WTC11 (cell line): ENCODE results near the gene SAAL1. TPM values are rescaled to one million over a fixed set of nuclear protein-coding genes. Genes with fewer than 3 reads are reported as not detected.
A peak's percentile ranks its signal among the peaks of the same experiment; 100 is the strongest.

Experiments used
- ATAC-seq: fragments of 200-7000 bp; cut with Tn5 transposase; 2 replicates; pipeline ENCODE4 v1.10.0; 2021; ENCODE audit warnings: mild to moderate bottlenecking, moderate library complexity
- CTCF ChIA-PET: fragments of 300-600 bp; sonication (Branson Sonifier 250); formaldehyde crosslinking; loops from one replicate; lab custom pipeline; 2021; ENCODE audit warnings: antibody characterized with exemption; lab: Charles Lee
- POLR2A ChIA-PET: fragments of 350-600 bp; sonication (Branson Sonifier 250); formaldehyde crosslinking; loops from one replicate; lab custom pipeline; 2021; ENCODE audit warnings: antibody characterized with exemption; lab: Charles Lee
- DNase-seq: peaks from one replicate; pipeline ENCODE4 v3.0.0; 2021; ENCODE audit warnings: low spot score
- H3K27ac Mint-ChIP-seq: 2 replicates; pipeline ENCODE4 v1.8.0; 2021; ENCODE audit warnings: mixed read lengths
- H3K27me3 Mint-ChIP-seq: 2 replicates; pipeline ENCODE4 v1.8.0; 2021; ENCODE audit warnings: low read depth, mild to moderate bottlenecking, moderate library complexity, mixed read lengths
- H3K36me3 Mint-ChIP-seq: 2 replicates; pipeline ENCODE4 v1.8.0; 2021; ENCODE audit warnings: mixed read lengths
- H3K4me1 Mint-ChIP-seq: 2 replicates; pipeline ENCODE4 v1.8.0; 2022; ENCODE audit warnings: mixed read lengths
- H3K4me3 Mint-ChIP-seq: 2 replicates; pipeline ENCODE4 v1.8.0; 2021; ENCODE audit warnings: mild to moderate bottlenecking, moderate library complexity, mixed read lengths
- H3K9me3 Mint-ChIP-seq: 2 replicates; pipeline ENCODE4 v1.8.0; 2021; ENCODE audit warnings: mixed read lengths
- CREM ChIP-seq: sonication (generic); formaldehyde crosslinking; IDR thresholded peaks from 2 replicates; pipeline ENCODE4 v1.8.1; 2022; ENCODE audit warnings: mild to moderate bottlenecking, missing genetic modification reagents, moderate library complexity
- EMX1 ChIP-seq: fragments of 250-450 bp; sonication (Bioruptor Pico); IDR thresholded peaks from 2 replicates; pipeline ENCODE4 v1.8.0; 2021; ENCODE audit warnings: mild to moderate bottlenecking
- ESRRA ChIP-seq: sonication (generic); formaldehyde crosslinking; IDR thresholded peaks from 2 replicates; pipeline ENCODE4 v1.8.1; 2022; ENCODE audit warnings: mild to moderate bottlenecking, missing genetic modification reagents, borderline replicate concordance
- MLX ChIP-seq: sonication (generic); formaldehyde crosslinking; IDR thresholded peaks from 2 replicates; pipeline ENCODE4 v1.8.1; 2023; ENCODE audit warnings: mild to moderate bottlenecking, missing genetic modification reagents, moderate library complexity
- MXD4 ChIP-seq: fragments of 250-450 bp; sonication (Bioruptor Pico); IDR thresholded peaks from 2 replicates; pipeline ENCODE4 v1.8.0; 2021; ENCODE audit warnings: mild to moderate bottlenecking, moderate library complexity, borderline replicate concordance
- NR1H2 ChIP-seq: sonication (generic); formaldehyde crosslinking; IDR thresholded peaks from 2 replicates; pipeline ENCODE4 v1.9.0; 2021; ENCODE audit warnings: mild to moderate bottlenecking, moderate library complexity, missing genetic modification reagents
- NR2C2 ChIP-seq: sonication (generic); formaldehyde crosslinking; IDR thresholded peaks from 2 replicates; pipeline ENCODE4 v1.8.0; 2022; ENCODE audit warnings: mild to moderate bottlenecking, missing genetic modification reagents
- RELA ChIP-seq: sonication (generic); formaldehyde crosslinking; IDR thresholded peaks from 2 replicates; pipeline ENCODE4 v1.8.1; 2022; ENCODE audit warnings: missing genetic modification reagents, mild to moderate bottlenecking, borderline replicate concordance
- RORB ChIP-seq: fragments of 250-450 bp; sonication (Bioruptor Pico); IDR thresholded peaks from 2 replicates; pipeline ENCODE4 v1.9.0; 2021; ENCODE audit warnings: mild to moderate bottlenecking
- TCF7 ChIP-seq: sonication (generic); formaldehyde crosslinking; IDR thresholded peaks from 2 replicates; pipeline ENCODE4 v1.8.0; 2022; ENCODE audit warnings: mild to moderate bottlenecking, low read depth, missing genetic modification reagents, moderate library complexity
- TP53 ChIP-seq: sonication (generic); formaldehyde crosslinking; IDR thresholded peaks from 2 replicates; pipeline ENCODE4 v1.8.1; 2023; ENCODE audit warnings: mild to moderate bottlenecking, missing genetic modification reagents
- ZNF532 ChIP-seq: fragments of 250-450 bp; sonication (Bioruptor Pico); IDR thresholded peaks from 2 replicates; pipeline ENCODE4 v1.9.0; 2021; ENCODE audit warnings: mild to moderate bottlenecking, borderline replicate concordance
- total RNA-seq: library from RNA; stranded (reverse); gene quantifications from 3 replicates; pipeline ENCODE4 v1.2.3, GENCODE V29; 2021
- TF ChIP-seq, protein P1 (sequence below): sonication (generic); formaldehyde crosslinking; conservative IDR thresholded peaks from 2 replicates; pipeline ENCODE4 v1.8.1; 2022; ENCODE audit warnings: mild to moderate bottlenecking, missing genetic modification reagents
- TF ChIP-seq, protein P2 (sequence below): sonication (generic); formaldehyde crosslinking; IDR thresholded peaks from 2 replicates; pipeline ENCODE4 v1.8.1; 2022; ENCODE audit warnings: low read depth, missing genetic modification reagents, borderline replicate concordance
- TF ChIP-seq, protein P3 (sequence below): sonication (generic); formaldehyde crosslinking; IDR thresholded peaks from 2 replicates; pipeline ENCODE4 v1.8.1; 2023; ENCODE audit warnings: mild to moderate bottlenecking, missing genetic modification reagents
- TF ChIP-seq, protein P4 (sequence below): fragments of 250-450 bp; sonication (Bioruptor Pico); IDR thresholded peaks from 2 replicates; pipeline ENCODE4 v1.8.0; 2021; ENCODE audit warnings: mild to moderate bottlenecking

The SAAL1 gene
- total RNA-seq, 1 experiment from 2014 or later: 40.9 TPM

GRCh38 chr11:18151581-18151980 is 45.7 kb upstream of the SAAL1 start:
- Mint-ChIP-seq H3K9me3 (peaks cover 16% of the 10 kb centered on the region), H3K36me3 (peaks cover 4% of the 10 kb centered on the region)
- TF ChIP-seq CREM (CRISPR knock-in tag): no peak
- TF ChIP-seq, protein P1, sequence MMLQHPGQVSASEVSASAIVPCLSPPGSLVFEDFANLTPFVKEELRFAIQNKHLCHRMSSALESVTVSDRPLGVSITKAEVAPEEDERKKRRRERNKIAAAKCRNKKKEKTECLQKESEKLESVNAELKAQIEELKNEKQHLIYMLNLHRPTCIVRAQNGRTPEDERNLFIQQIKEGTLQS (CRISPR knock-in tag): no peak
- no peak for TF ChIP-seq ZNF532 (CRISPR knock-in tag)
- TF ChIP-seq, protein P2, sequence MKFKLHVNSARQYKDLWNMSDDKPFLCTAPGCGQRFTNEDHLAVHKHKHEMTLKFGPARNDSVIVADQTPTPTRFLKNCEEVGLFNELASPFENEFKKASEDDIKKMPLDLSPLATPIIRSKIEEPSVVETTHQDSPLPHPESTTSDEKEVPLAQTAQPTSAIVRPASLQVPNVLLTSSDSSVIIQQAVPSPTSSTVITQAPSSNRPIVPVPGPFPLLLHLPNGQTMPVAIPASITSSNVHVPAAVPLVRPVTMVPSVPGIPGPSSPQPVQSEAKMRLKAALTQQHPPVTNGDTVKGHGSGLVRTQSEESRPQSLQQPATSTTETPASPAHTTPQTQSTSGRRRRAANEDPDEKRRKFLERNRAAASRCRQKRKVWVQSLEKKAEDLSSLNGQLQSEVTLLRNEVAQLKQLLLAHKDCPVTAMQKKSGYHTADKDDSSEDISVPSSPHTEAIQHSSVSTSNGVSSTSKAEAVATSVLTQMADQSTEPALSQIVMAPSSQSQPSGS (CRISPR knock-in tag): no peak
- no peak for TF ChIP-seq TP53 (CRISPR knock-in tag)
- no peak for TF ChIP-seq RELA (CRISPR knock-in tag)
- TF ChIP-seq, protein P3, sequence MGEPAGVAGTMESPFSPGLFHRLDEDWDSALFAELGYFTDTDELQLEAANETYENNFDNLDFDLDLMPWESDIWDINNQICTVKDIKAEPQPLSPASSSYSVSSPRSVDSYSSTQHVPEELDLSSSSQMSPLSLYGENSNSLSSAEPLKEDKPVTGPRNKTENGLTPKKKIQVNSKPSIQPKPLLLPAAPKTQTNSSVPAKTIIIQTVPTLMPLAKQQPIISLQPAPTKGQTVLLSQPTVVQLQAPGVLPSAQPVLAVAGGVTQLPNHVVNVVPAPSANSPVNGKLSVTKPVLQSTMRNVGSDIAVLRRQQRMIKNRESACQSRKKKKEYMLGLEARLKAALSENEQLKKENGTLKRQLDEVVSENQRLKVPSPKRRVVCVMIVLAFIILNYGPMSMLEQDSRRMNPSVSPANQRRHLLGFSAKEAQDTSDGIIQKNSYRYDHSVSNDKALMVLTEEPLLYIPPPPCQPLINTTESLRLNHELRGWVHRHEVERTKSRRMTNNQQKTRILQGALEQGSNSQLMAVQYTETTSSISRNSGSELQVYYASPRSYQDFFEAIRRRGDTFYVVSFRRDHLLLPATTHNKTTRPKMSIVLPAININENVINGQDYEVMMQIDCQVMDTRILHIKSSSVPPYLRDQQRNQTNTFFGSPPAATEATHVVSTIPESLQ (CRISPR knock-in tag): no peak
- no peak for TF ChIP-seq MXD4
- no peak for TF ChIP-seq NR1H2 (CRISPR knock-in tag)
- no peak for TF ChIP-seq ESRRA (CRISPR knock-in tag)
- no peak for TF ChIP-seq MLX (CRISPR knock-in tag)
- TF ChIP-seq NR2C2 (CRISPR knock-in tag): no peak
- TF ChIP-seq RORB (CRISPR knock-in tag): no peak
- TF ChIP-seq, protein P4, sequence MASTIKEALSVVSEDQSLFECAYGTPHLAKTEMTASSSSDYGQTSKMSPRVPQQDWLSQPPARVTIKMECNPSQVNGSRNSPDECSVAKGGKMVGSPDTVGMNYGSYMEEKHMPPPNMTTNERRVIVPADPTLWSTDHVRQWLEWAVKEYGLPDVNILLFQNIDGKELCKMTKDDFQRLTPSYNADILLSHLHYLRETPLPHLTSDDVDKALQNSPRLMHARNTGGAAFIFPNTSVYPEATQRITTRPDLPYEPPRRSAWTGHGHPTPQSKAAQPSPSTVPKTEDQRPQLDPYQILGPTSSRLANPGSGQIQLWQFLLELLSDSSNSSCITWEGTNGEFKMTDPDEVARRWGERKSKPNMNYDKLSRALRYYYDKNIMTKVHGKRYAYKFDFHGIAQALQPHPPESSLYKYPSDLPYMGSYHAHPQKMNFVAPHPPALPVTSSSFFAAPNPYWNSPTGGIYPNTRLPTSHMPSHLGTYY (CRISPR knock-in tag): no peak
- no peak for TF ChIP-seq TCF7 (CRISPR knock-in tag)
- no peak for TF ChIP-seq EMX1 (CRISPR knock-in tag)
- TF ChIP-seq, all 79 proteins: peak for 0
- no peak overlapping the region for H3K4me3 Mint-ChIP-seq
- ChIA-PET POLR2A (no interaction called here), CTCF (interaction anchor here (0.6 to 1.3 kb wide), 2 partner anchors 53 to 195 kb away, joined by 3 to 6 read pairs; no protein-coding TSS in a partner anchor)
- ATAC-seq (peak; percentile 46), DNase-seq (no peak)
- no peaks in the 10 kb centered on the region for H3K27me3 Mint-ChIP-seq
- H3K27ac Mint-ChIP-seq: peak overlapping the region; percentile 88
- H3K4me1 Mint-ChIP-seq: peaks cover 14% of the 10 kb centered on the region
